Thoracic aorta (tissue), 2 donors: ENCODE results near the gene TPD52L1. TPM values are rescaled to one million over a fixed set of nuclear protein-coding genes. Genes with fewer than 3 reads are reported as not detected.

Source experiments
- ATAC-seq: fragments of 150-250 bp; one replicate; pipeline ENCODE4 v1.8.0; 2017; ENCODE audit warnings: low read depth; ENCODE audit not compliant: insufficient number of reproducible peaks, low FRiP score
- DNase-seq: peaks from one replicate; pipeline ENCODE4 v3.0.0-alpha.2; 2020; ENCODE audit warnings: low spot score
- H3K27ac ChIP-seq, 2 donors: fragments of 200-600 bp; sonication (generic); 1 replicate in 1 of 2; 2 replicates in 1 of 2; pipeline ENCODE4 v1.5.1; 2016; ENCODE audit warnings: mild to moderate bottlenecking in 2 of 2, moderate library complexity in 2 of 2
- H3K27me3 ChIP-seq: fragments of 200-600 bp; sonication (generic); replicated peaks from 2 replicates; pipeline ENCODE4 v1.6.0; 2016; ENCODE audit warnings: mild to moderate bottlenecking; ENCODE audit not compliant: insufficient read depth
- H3K36me3 ChIP-seq: fragments of 200-600 bp; sonication (generic); one replicate; pipeline ENCODE4 v1.5.1; 2016
- H3K4me1 ChIP-seq, 2 donors: fragments of 200-600 bp; sonication (generic); 1 replicate in 1 of 2; 2 replicates in 1 of 2; pipeline versions ENCODE4 v1.5.1 to v1.6.0; 2016; ENCODE audit warnings: low read depth in 2 of 2, mild to moderate bottlenecking in 1 of 2; ENCODE audit not compliant: control insufficient read depth in 1 of 2
- H3K4me3 ChIP-seq: fragments of 200-600 bp; sonication (generic); 2 replicates; pipeline ENCODE4 v1.5.1; 2016; ENCODE audit warnings: mild to moderate bottlenecking
- H3K9me3 ChIP-seq: fragments of 200-600 bp; sonication (generic); 2 replicates; pipeline ENCODE4 v1.5.1; 2016
- CTCF ChIP-seq: fragments of 200-600 bp; sonication (generic); IDR thresholded peaks from one replicate; pipeline ENCODE4 v1.5.1; 2019; ENCODE audit warnings: antibody characterized with exemption
- total RNA-seq, 2 donors: library from RNA; depleted of rRNA; stranded (reverse); fragments of >200 nt; gene quantifications; one replicate each; pipeline versions ENCODE4 v1.1.0 to v1.2.3, GENCODE V29; 2016

TPD52L1 gene
- total RNA-seq, 2 donors from 2014 or later = 37.1 to 73.5 TPM

GRCh38 chr6:125140808-125141207 lies 12.8 kb upstream of the TPD52L1 start:
- H3K27ac ChIP-seq = peak overlapping the region in 1 of 2 donors; percentile 8

DNA sequence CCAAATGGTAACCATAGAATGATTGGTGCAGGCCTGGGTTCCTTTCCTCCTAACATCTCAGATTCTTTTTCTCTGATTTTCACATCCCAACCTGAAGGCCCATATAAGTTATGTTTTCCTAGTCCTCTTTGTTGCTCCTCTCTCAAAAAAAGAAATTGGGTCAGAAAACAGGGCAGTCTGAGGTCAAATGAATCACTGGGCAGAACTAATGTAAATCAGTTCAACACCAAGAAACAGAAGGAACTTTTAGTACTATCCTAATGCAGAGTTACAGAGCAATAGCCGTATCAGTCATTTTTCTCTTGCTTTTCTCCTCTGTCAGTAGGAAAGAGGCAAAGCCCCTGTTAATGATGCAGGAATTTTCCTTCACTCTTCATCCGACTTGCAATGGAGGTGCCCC lies 11.0 kb upstream of the TPD52L1 start:
- H3K4me1 ChIP-seq = peaks cover 0 to 6% of the 10 kb centered on the region in 2 donors
- H3K27me3 ChIP-seq = no peaks in the 10 kb centered on the region
- DNase-seq = no peak
- H3K36me3 ChIP-seq = no peaks in the 10 kb centered on the region
- TF ChIP-seq CTCF = no peak
- no peak overlapping the region for H3K4me3 ChIP-seq
- H3K9me3 ChIP-seq = no peaks in the 10 kb centered on the region
- H3K27ac ChIP-seq = no peak overlapping the region
- no peak for ATAC-seq

More at GRCh38 chr6:125140808-125141207, 12.8 kb upstream of the TPD52L1 start:
- Histone ChIP-seq H3K4me1 (peaks cover 0 to 6% of the 10 kb centered on the region in 2 donors), H3K4me3 (no peak overlapping the region), H3K27me3 (no peaks in the 10 kb centered on the region), H3K9me3 (no peaks in the 10 kb centered on the region), H3K36me3 (no peaks in the 10 kb centered on the region)
- TF ChIP-seq CTCF = no peak
- DNase-seq (no peak), ATAC-seq (no peak)

DNA sequence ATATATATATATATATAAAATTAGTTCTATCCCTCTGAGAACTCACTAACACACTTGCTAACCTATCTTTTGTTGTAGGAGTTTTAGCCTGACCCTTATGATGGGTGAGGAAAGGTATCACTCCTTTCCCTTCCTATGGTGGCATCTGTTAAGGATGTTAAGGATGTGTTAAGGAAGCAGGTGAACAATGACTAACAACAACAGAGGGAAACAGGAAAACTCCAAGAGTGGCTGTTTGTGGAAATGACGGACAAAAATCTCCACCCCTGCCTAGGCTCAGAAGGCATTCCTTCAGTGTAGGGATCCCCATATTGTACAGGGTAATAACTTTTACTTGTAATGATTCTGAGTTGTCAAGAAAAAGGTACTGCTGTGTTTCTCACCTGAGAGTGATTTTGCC lies 8.8 kb upstream of the TPD52L1 start:
- Histone ChIP-seq H3K27me3 (no peaks in the 10 kb centered on the region), H3K4me3 (no peak overlapping the region), H3K9me3 (no peaks in the 10 kb centered on the region), H3K36me3 (no peaks in the 10 kb centered on the region), H3K27ac (no peak overlapping the region), H3K4me1 (peaks cover 6 to 13% of the 10 kb centered on the region in 2 donors)
- no peak for TF ChIP-seq CTCF
- no peak for DNase-seq
- no peak for ATAC-seq

- no peak for DNase-seq
- no peaks in the 10 kb centered on the region for H3K36me3 ChIP-seq
- no peak for ATAC-seq
- no peaks in the 10 kb centered on the region for H3K27me3 ChIP-seq
- H3K4me3 ChIP-seq = peak overlapping the region; percentile 7
- no peaks in the 10 kb centered on the region for H3K9me3 ChIP-seq
- no peak for TF ChIP-seq CTCF
- H3K4me1 ChIP-seq = peaks cover 6 to 22% of the 10 kb centered on the region in 2 donors
- peak overlapping the region in 1 of 2 donors; percentile 8 for H3K27ac ChIP-seq
Observed at GRCh38 chr6:125149256-125150144, 4.1 kb upstream of the TPD52L1 start.

- H3K27me3 ChIP-seq = no peaks in the 10 kb centered on the region
- H3K9me3 ChIP-seq = no peaks in the 10 kb centered on the region
- no peak for TF ChIP-seq CTCF
- DNase-seq (no peak), ATAC-seq (no peak)
- no peak overlapping the region for H3K4me3 ChIP-seq
- no peaks in the 10 kb centered on the region for H3K36me3 ChIP-seq
- H3K4me1 ChIP-seq = peaks cover 6 to 26% of the 10 kb centered on the region in 2 donors
- no peak overlapping the region for H3K27ac ChIP-seq
Observed at GRCh38 chr6:125151700-125152099, 1.9 kb upstream of the TPD52L1 start.
